GM23338 (cell line): ENCODE results near the gene TTC23. TPM values are rescaled to one million over a fixed set of nuclear protein-coding genes. Genes with fewer than 3 reads are reported as not detected.

Experiments used
- ATAC-seq: fragments of 200-7000 bp; cut with Tn5 transposase; 3 replicates; pipeline ENCODE4 v1.9.1; 2020
- DNase-seq: peaks from one replicate; pipeline ENCODE4 v3.0.0-alpha.2; 2015; ENCODE audit warnings: low spot score
- H2AFZ ChIP-seq: fragments of 200-600 bp; sonication (generic); 2 replicates; pipeline ENCODE4 v1.8.0; 2016; ENCODE audit warnings: antibody characterized with exemption, mild to moderate bottlenecking, moderate library complexity
- H3F3A ChIP-seq: fragments of 200-600 bp; sonication (generic); replicated peaks from 2 replicates; pipeline ENCODE4 v1.8.0; 2017; ENCODE audit warnings: antibody characterized with exemption, mixed run types, low read depth
- H3K27ac ChIP-seq: fragments of 200-600 bp; sonication (generic); 2 replicates; pipeline ENCODE4 v1.6.1; 2016; ENCODE audit warnings: low read depth
- H3K27me3 ChIP-seq: fragments of 200-600 bp; sonication (generic); 2 replicates; pipeline ENCODE4 v1.8.0; 2016; ENCODE audit warnings: mild to moderate bottlenecking, mixed run types, moderate library complexity; ENCODE audit not compliant: insufficient read depth
- H3K36me3 ChIP-seq: fragments of 200-600 bp; sonication (generic); 2 replicates; pipeline ENCODE4 v1.8.0; 2016; ENCODE audit warnings: mild to moderate bottlenecking; ENCODE audit not compliant: insufficient read depth
- H3K4me1 ChIP-seq: fragments of 200-600 bp; sonication (generic); 2 replicates; pipeline ENCODE4 v1.8.0; 2016; ENCODE audit warnings: mild to moderate bottlenecking, moderate library complexity; ENCODE audit not compliant: insufficient read depth
- H3K4me2 ChIP-seq: fragments of 200-600 bp; sonication (generic); 2 replicates; pipeline ENCODE4 v1.7.1; 2017; ENCODE audit warnings: mixed run types
- H3K4me3 ChIP-seq: fragments of 200-600 bp; sonication (generic); 2 replicates; pipeline ENCODE4 v1.6.1; 2016; ENCODE audit warnings: mixed run types
- H3K79me2 ChIP-seq: fragments of 200-600 bp; sonication (generic); replicated peaks from 2 replicates; pipeline ENCODE4 v1.8.0; 2017; ENCODE audit warnings: mild to moderate bottlenecking; ENCODE audit not compliant: insufficient read depth
- H3K9me2 ChIP-seq: fragments of 200-600 bp; sonication (generic); 2 replicates; pipeline ENCODE4 v1.8.0; 2017; ENCODE audit not compliant: insufficient read depth
- H4K20me1 ChIP-seq: fragments of 200-600 bp; sonication (generic); replicated peaks from 2 replicates; pipeline ENCODE4 v1.8.0; 2017; ENCODE audit warnings: mild to moderate bottlenecking; ENCODE audit not compliant: insufficient read depth
- H3K27ac Mint-ChIP-seq: 2 replicates; pipeline ENCODE4 v1.8.0; 2020; ENCODE audit warnings: inconsistent platforms, mild to moderate bottlenecking, moderate library complexity, mixed read lengths
- H3K27me3 Mint-ChIP-seq: 3 replicates; pipeline ENCODE4 v1.8.0; 2022; ENCODE audit warnings: low read depth, mild to moderate bottlenecking, moderate library complexity, mixed read lengths, inconsistent platforms; ENCODE audit not compliant: insufficient read depth, poor library complexity
- H3K36me3 Mint-ChIP-seq: 3 replicates; pipeline ENCODE4 v1.8.0; 2021; ENCODE audit warnings: low read depth, mild to moderate bottlenecking, inconsistent platforms, moderate library complexity, mixed read lengths
- H3K4me1 Mint-ChIP-seq: 3 replicates; pipeline ENCODE4 v1.8.0; 2020; ENCODE audit warnings: mild to moderate bottlenecking, inconsistent platforms, mixed read lengths
- H3K4me3 Mint-ChIP-seq: 3 replicates; pipeline ENCODE4 v1.8.0; 2021; ENCODE audit warnings: moderate library complexity, mild to moderate bottlenecking, inconsistent platforms, mixed read lengths
- H3K9me3 Mint-ChIP-seq: 3 replicates; pipeline ENCODE4 v1.8.0; 2020; ENCODE audit warnings: moderate library complexity, mild to moderate bottlenecking, inconsistent platforms, mixed read lengths
- CREB1 ChIP-seq: fragments of 250-450 bp; sonication (Bioruptor Pico); IDR thresholded peaks from 2 replicates; pipeline ENCODE4 v1.5.0; 2020; ENCODE audit warnings: low read depth, mild to moderate bottlenecking, moderate library complexity
- CTCF ChIP-seq, 2 experiments: fragments of 200-600 bp in 1 of 2; sonication (generic) in 1 of 2; conservative IDR thresholded peaks; 2 replicates each; pipeline versions ENCODE4 v1.5.1 to v1.6.1; 2016 to 2017; ENCODE audit warnings: antibody characterized with exemption in 2 of 2, low read depth in 2 of 2, mild to moderate bottlenecking in 2 of 2, moderate library complexity in 1 of 2
- ETS1 ChIP-seq: IDR thresholded peaks from 2 replicates; pipeline ENCODE4 v1.6.1; 2016; ENCODE audit warnings: antibody characterized with exemption
- EZH2 ChIP-seq: fragments of 200-600 bp; sonication (generic); IDR thresholded peaks from one replicate; pipeline ENCODE4 v1.8.0; 2017; ENCODE audit warnings: antibody characterized with exemption, mild to moderate bottlenecking, low read depth; ENCODE audit not compliant: unreplicated experiment
- EZH2phosphoT487 ChIP-seq: fragments of 200-600 bp; sonication (generic); IDR thresholded peaks from one replicate; pipeline ENCODE4 v1.8.1; 2018; ENCODE audit warnings: antibody characterized with exemption; ENCODE audit not compliant: unreplicated experiment
- JUNB ChIP-seq: IDR thresholded peaks from one replicate; pipeline ENCODE4 v1.6.1; 2016; ENCODE audit warnings: antibody characterized with exemption; ENCODE audit not compliant: unreplicated experiment
- NANOG ChIP-seq: IDR thresholded peaks from 2 replicates; pipeline ENCODE4 v1.6.1; 2016; ENCODE audit warnings: antibody characterized with exemption, borderline replicate concordance
- POLR2AphosphoS5 ChIP-seq: IDR thresholded peaks from 2 replicates; pipeline ENCODE4 v1.6.1; 2016; ENCODE audit warnings: antibody characterized with exemption, low read depth
- REST ChIP-seq: IDR thresholded peaks from one replicate; pipeline ENCODE4 v1.6.1; 2018; ENCODE audit warnings: antibody characterized with exemption; ENCODE audit not compliant: unreplicated experiment
- STAT1 ChIP-seq: IDR thresholded peaks from one replicate; pipeline ENCODE4 v1.6.1; 2016; ENCODE audit warnings: antibody characterized with exemption; ENCODE audit not compliant: unreplicated experiment
- ZNF114 ChIP-seq: fragments of 250-450 bp; sonication (Bioruptor Pico); IDR thresholded peaks from 2 replicates; pipeline ENCODE4 v1.5.0; 2020; ENCODE audit warnings: mild to moderate bottlenecking, moderate library complexity
- ZNF331 ChIP-seq: fragments of 250-450 bp; sonication (Bioruptor Pico); IDR thresholded peaks from 2 replicates; pipeline ENCODE4 v1.5.0; 2020; ENCODE audit warnings: low read depth, mild to moderate bottlenecking, moderate library complexity
- ZNF462 ChIP-seq: fragments of 250-450 bp; sonication (Bioruptor Pico); IDR thresholded peaks from 2 replicates; pipeline ENCODE4 v1.5.0; 2020; ENCODE audit warnings: mild to moderate bottlenecking, moderate library complexity
- polyA plus RNA-seq: library from polyadenylated mRNA; unstranded; fragments of >200 nt; fragmentation: Nextera tagmentation; extraction: Ambion mirVana; gene quantifications from 2 replicates; pipeline ENCODE4 v1.2.1, GENCODE V29; 2016
- total RNA-seq: library from RNA; depleted of rRNA; stranded (reverse); fragments of >200 nt; shearing (Covaris generic); gene quantifications from 2 replicates; pipeline ENCODE4 v1.2.3, GENCODE V29; 2014

TTC23 gene
- total and polyA plus RNA-seq, 2 experiments from 2014 or later, result 6.3 to 25.2 TPM

GRCh38 chr15:99180086-99180963, 69.1 kb downstream of the TTC23 start:
- ATAC-seq (no peak), DNase-seq (no peak)
- Histone ChIP-seq H3K4me2 (no peak overlapping the region), H3K4me1 (peaks cover 6% of the 10 kb centered on the region; the same call in 1 of the 2 replicates), H3K9me2 (no peaks in the 10 kb centered on the region), H3K27ac (no peak overlapping the region), H3K4me3 (no peak overlapping the region), H3K79me2 (no peaks in the 10 kb centered on the region), H3K27me3 (no peaks in the 10 kb centered on the region), H3K36me3 (no peaks in the 10 kb centered on the region), H3F3A (no peaks in the 10 kb centered on the region), H2AFZ (no peak overlapping the region), H4K20me1 (no peaks in the 10 kb centered on the region)
- Mint-ChIP-seq H3K9me3 (no peaks in the 10 kb centered on the region), H3K4me3 (no peak overlapping the region), H3K4me1 (peaks cover 24% of the 10 kb centered on the region), H3K27me3 (peaks cover 2% of the 10 kb centered on the region), H3K27ac (no peak overlapping the region), H3K36me3 (peaks cover 11% of the 10 kb centered on the region; the same call in 2 of the 3 replicates)
- TF ChIP-seq EZH2 (no peak), REST (no peak), EZH2phosphoT487 (no peak), STAT1 (no peak), CREB1 (CRISPR knock-in tag) (no peak), CTCF (conservative IDR thresholded peaks at IDR 0.05; ENCODE audit: low read depth in 2 of 2) (no peak), NANOG (no peak), ZNF462 (CRISPR knock-in tag) (no peak), ZNF114 (CRISPR knock-in tag) (no peak), JUNB (no peak), ETS1 (no peak), ZNF331 (CRISPR knock-in tag) (no peak), POLR2AphosphoS5 (no peak)
